ENCODE results near the gene PRKCE. TPM values are rescaled to one million over a fixed set of nuclear protein-coding genes. Genes with fewer than 3 reads are reported as not detected.

The PRKCE gene
- total and polyA plus RNA-seq, 2 donors (not counting 1 experiment from before 2014, with no cell fraction given): 14.1 to 19.0 TPM

DNA sequence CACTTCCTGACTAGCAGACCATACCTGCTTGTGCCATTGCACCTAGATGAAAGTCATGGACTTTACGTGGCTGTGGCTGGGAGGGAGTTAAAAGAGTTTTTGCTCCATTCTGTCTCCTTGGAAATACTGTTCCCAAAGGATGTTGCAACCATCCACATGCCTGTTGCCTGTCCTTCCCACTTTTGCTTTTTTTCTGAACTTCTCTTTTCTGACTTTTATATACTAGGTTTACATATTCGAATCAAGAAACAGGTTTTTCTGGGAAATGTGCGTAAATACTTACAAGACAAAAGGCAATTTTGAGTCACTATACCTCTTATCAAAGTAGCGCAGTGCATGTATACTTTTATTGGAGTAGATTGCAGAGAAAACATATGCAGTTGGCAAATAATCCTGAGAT, 244.8 kb downstream of the PRKCE start:
- no peaks in the 10 kb centered on the region for H3K9me3 ChIP-seq (ENCODE audit: control insufficient read depth, insufficient read depth, low read depth, low read length)
- no peak overlapping the region for H3K27ac ChIP-seq (ENCODE audit: insufficient read depth, low read length)
- H3K36me3 ChIP-seq (ENCODE audit: control insufficient read depth, insufficient read depth, low read length): no peaks in the 10 kb centered on the region
- no peak overlapping the region for H3K9ac ChIP-seq (ENCODE audit: insufficient read depth, low read length)
- no peaks in the 10 kb centered on the region for H3K79me2 ChIP-seq (ENCODE audit: control insufficient read depth, insufficient read depth, low read length)
- DNase-seq (ENCODE audit: low read depth in 2 of 2): no peak
- H2AFZ ChIP-seq (ENCODE audit: low read length): no peak overlapping the region
- H3K27me3 ChIP-seq (ENCODE audit: control insufficient read depth, insufficient read depth, low read length): no peaks in the 10 kb centered on the region
- no peak for TF ChIP-seq EZH2 (IDR thresholded peaks at IDR 0.05; ENCODE audit: low read length, missing control alignments)
- TF ChIP-seq, protein P1, sequence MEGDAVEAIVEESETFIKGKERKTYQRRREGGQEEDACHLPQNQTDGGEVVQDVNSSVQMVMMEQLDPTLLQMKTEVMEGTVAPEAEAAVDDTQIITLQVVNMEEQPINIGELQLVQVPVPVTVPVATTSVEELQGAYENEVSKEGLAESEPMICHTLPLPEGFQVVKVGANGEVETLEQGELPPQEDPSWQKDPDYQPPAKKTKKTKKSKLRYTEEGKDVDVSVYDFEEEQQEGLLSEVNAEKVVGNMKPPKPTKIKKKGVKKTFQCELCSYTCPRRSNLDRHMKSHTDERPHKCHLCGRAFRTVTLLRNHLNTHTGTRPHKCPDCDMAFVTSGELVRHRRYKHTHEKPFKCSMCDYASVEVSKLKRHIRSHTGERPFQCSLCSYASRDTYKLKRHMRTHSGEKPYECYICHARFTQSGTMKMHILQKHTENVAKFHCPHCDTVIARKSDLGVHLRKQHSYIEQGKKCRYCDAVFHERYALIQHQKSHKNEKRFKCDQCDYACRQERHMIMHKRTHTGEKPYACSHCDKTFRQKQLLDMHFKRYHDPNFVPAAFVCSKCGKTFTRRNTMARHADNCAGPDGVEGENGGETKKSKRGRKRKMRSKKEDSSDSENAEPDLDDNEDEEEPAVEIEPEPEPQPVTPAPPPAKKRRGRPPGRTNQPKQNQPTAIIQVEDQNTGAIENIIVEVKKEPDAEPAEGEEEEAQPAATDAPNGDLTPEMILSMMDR (conservative IDR thresholded peaks at IDR 0.05 in 1 of 2, IDR thresholded peaks at IDR 0.05 in 1 of 2; ENCODE audit: low read depth in 1 of 2, low read length in 2 of 2): no peak
- no peaks in the 10 kb centered on the region for H4K20me1 ChIP-seq (ENCODE audit: control insufficient read depth, extremely low read depth, insufficient read depth, low read length)
- H3K4me2 ChIP-seq (ENCODE audit: extremely low read depth, insufficient read depth, low read length): no peak overlapping the region
- no peak overlapping the region for H3K4me3 ChIP-seq (replicated peaks in 1 of 4; ENCODE audit: control extremely low read depth in 1 of 4, insufficient read depth in 1 of 4, low read depth in 3 of 4, low read length in 4 of 4)
- H3K4me1 ChIP-seq (ENCODE audit: control insufficient read depth, extremely low read depth, insufficient read depth, low read length): peaks cover 13% of the 10 kb centered on the region

DNA sequence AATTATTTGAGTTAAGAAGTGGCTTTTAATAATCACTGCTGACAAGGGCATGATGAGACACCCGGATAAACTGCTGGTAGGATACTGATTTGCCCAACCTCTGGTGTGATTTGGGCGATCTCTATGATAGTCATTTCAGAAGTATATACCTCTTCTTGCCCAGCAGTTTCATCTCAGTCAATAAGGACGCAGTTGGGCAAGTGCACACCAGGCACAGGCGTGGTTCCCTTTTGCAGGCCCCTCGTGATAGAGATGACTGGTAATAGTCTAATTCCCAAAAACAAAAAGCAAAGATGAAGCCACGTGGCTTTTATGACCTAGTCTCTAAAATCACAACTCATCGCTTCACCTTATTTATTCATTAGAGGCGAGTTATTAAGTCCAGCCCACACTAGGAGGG, 246.4 kb downstream of the PRKCE start:
- Histone ChIP-seq H4K20me1 (ENCODE audit: control insufficient read depth, extremely low read depth, insufficient read depth, low read length) (no peaks in the 10 kb centered on the region), H3K36me3 (ENCODE audit: control insufficient read depth, insufficient read depth, low read length) (no peaks in the 10 kb centered on the region), H3K4me3 (replicated peaks in 1 of 4; ENCODE audit: control extremely low read depth in 1 of 4, insufficient read depth in 1 of 4, low read depth in 3 of 4, low read length in 4 of 4) (no peak overlapping the region), H3K27me3 (ENCODE audit: control insufficient read depth, insufficient read depth, low read length) (no peaks in the 10 kb centered on the region), H3K4me2 (ENCODE audit: extremely low read depth, insufficient read depth, low read length) (no peak overlapping the region), H3K9ac (ENCODE audit: insufficient read depth, low read length) (no peak overlapping the region), H3K79me2 (ENCODE audit: control insufficient read depth, insufficient read depth, low read length) (no peaks in the 10 kb centered on the region), H3K9me3 (ENCODE audit: control insufficient read depth, insufficient read depth, low read depth, low read length) (no peaks in the 10 kb centered on the region), H3K4me1 (ENCODE audit: control insufficient read depth, extremely low read depth, insufficient read depth, low read length) (peaks cover 13% of the 10 kb centered on the region), H3K27ac (ENCODE audit: insufficient read depth, low read length) (no peak overlapping the region), H2AFZ (ENCODE audit: low read length) (no peak overlapping the region)
- DNase-seq (ENCODE audit: low read depth in 2 of 2): no peak
- TF ChIP-seq, protein P1 (conservative IDR thresholded peaks at IDR 0.05 in 1 of 2, IDR thresholded peaks at IDR 0.05 in 1 of 2; ENCODE audit: low read depth in 1 of 2, low read length in 2 of 2): no peak
- TF ChIP-seq EZH2 (IDR thresholded peaks at IDR 0.05; ENCODE audit: low read length, missing control alignments): no peak

DNA sequence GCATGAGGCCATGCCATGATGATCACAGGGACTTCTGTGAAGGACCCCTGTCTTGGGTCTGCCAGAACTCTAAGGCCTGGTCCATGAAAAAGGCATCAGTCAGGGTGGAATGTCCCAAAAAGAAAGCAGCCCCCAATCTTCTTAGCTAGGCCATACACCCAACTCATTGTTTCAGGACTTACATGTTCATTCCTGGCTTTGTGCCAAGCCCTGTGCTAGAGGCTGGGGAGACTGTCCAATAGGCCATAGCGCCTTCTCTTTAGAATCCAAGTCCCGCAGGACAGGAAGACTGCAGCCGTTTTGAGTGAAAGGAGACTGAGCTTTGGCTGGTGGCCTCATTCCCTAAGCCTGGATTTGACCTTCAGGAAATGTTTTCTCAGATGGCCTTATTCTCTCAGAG, 247.3 kb downstream of the PRKCE start:
- H3K9ac ChIP-seq (ENCODE audit: insufficient read depth, low read length): no peak overlapping the region
- no peak overlapping the region for H3K4me2 ChIP-seq (ENCODE audit: extremely low read depth, insufficient read depth, low read length)
- H3K79me2 ChIP-seq (ENCODE audit: control insufficient read depth, insufficient read depth, low read length): no peaks in the 10 kb centered on the region
- no peaks in the 10 kb centered on the region for H3K36me3 ChIP-seq (ENCODE audit: control insufficient read depth, insufficient read depth, low read length)
- DNase-seq (ENCODE audit: low read depth in 2 of 2): no peak
- H3K27ac ChIP-seq (ENCODE audit: insufficient read depth, low read length): no peak overlapping the region
- TF ChIP-seq EZH2 (IDR thresholded peaks at IDR 0.05; ENCODE audit: low read length, missing control alignments): no peak
- TF ChIP-seq, protein P1 (conservative IDR thresholded peaks at IDR 0.05 in 1 of 2, IDR thresholded peaks at IDR 0.05 in 1 of 2; ENCODE audit: low read depth in 1 of 2, low read length in 2 of 2): no peak
- no peaks in the 10 kb centered on the region for H3K27me3 ChIP-seq (ENCODE audit: control insufficient read depth, insufficient read depth, low read length)
- H4K20me1 ChIP-seq (ENCODE audit: control insufficient read depth, extremely low read depth, insufficient read depth, low read length): no peaks in the 10 kb centered on the region
- no peaks in the 10 kb centered on the region for H3K9me3 ChIP-seq (ENCODE audit: control insufficient read depth, insufficient read depth, low read depth, low read length)
- no peak overlapping the region for H2AFZ ChIP-seq (ENCODE audit: low read length)
- H3K4me3 ChIP-seq (replicated peaks in 1 of 4; ENCODE audit: control extremely low read depth in 1 of 4, insufficient read depth in 1 of 4, low read depth in 3 of 4, low read length in 4 of 4): no peak overlapping the region
- H3K4me1 ChIP-seq (ENCODE audit: control insufficient read depth, extremely low read depth, insufficient read depth, low read length): peaks cover 13% of the 10 kb centered on the region

Data from fibroblast of lung (primary cell).